Tibial artery (tissue), 4 donors: ENCODE measurements around the gene HIBADH.

Source experiments
- DNase-seq, 2 donors: peaks; one replicate each; pipeline ENCODE4 v3.0.0-alpha.2; 2019
- H3K27ac ChIP-seq, 2 donors: fragments of 200-600 bp; sonication (generic) in 1 of 2; 1 replicate in 1 of 2; 2 replicates in 1 of 2; pipeline ENCODE4 v1.5.1; 2018 to 2019; ENCODE audit warnings: mild to moderate bottlenecking in 1 of 2
- H3K27me3 ChIP-seq, 2 donors: fragments of 200-600 bp; sonication (generic) in 1 of 2; one replicate each; pipeline versions ENCODE4 v1.5.1 to v1.6.0; 2016 to 2019
- H3K36me3 ChIP-seq, 3 donors: fragments of 200-600 bp; sonication (generic) in 2 of 3; one replicate each; pipeline ENCODE4 v1.5.1; 2016 to 2019; ENCODE audit warnings: mild to moderate bottlenecking in 2 of 3
- H3K4me1 ChIP-seq, 4 donors: fragments of 200-600 bp; sonication (generic) in 2 of 4; 1 replicate in 3 of 4; 2 replicates in 1 of 4; pipeline ENCODE4 v1.5.1; 2016 to 2019
- H3K4me3 ChIP-seq, 2 donors: fragments of 200-600 bp; sonication (generic) in 1 of 2; 1 replicate in 1 of 2; 2 replicates in 1 of 2; pipeline ENCODE4 v1.5.1; 2018 to 2019; ENCODE audit warnings: mild to moderate bottlenecking in 2 of 2
- H3K9me3 ChIP-seq, 3 donors: fragments of 200-600 bp; sonication (generic) in 1 of 3; one replicate each; pipeline ENCODE4 v1.5.1; 2016 to 2019
- CTCF ChIP-seq, 2 experiments: fragments of 200-600 bp in 1 of 2; fragments of 450-650 bp in 1 of 2; IDR thresholded peaks; one replicate each; pipeline ENCODE4 v1.5.1; 2017 to 2019; ENCODE audit warnings: antibody characterized with exemption in 2 of 2, mild to moderate bottlenecking in 1 of 2, moderate library complexity in 1 of 2
- intact Hi-C: fragments of 100-400 bp; cut with DNase I; formaldehyde crosslinking; loops from one replicate; pipeline ENCODE4 v1.15.0; 2023; ENCODE audit warnings: low total_unique reads

The HIBADH gene

GRCh38 chr7:27611059-27611458 lies 51.6 kb downstream of the HIBADH start:
- no peak for TF ChIP-seq CTCF (IDR thresholded peaks at IDR 0.05)
- no peaks in the 10 kb centered on the region for H3K4me1 ChIP-seq
- no peaks in the 10 kb centered on the region for H3K27me3 ChIP-seq
- no peak overlapping the region for H3K27ac ChIP-seq
- peaks cover 0 to 6% (median 3%) of the 10 kb centered on the region in 3 donors for H3K36me3 ChIP-seq
- no peak for DNase-seq
- H3K4me3 ChIP-seq, result no peak overlapping the region
- H3K9me3 ChIP-seq, result no peaks in the 10 kb centered on the region
- intact Hi-C loops, result no loop called here

- H3K4me1 ChIP-seq, result no peaks in the 10 kb centered on the region
- H3K9me3 ChIP-seq, result no peaks in the 10 kb centered on the region
- no peaks in the 10 kb centered on the region for H3K27me3 ChIP-seq
- no peak for DNase-seq
- no peak for TF ChIP-seq CTCF (IDR thresholded peaks at IDR 0.05)
- H3K36me3 ChIP-seq, result no peaks in the 10 kb centered on the region
- intact Hi-C loops, result no loop called here
- H3K27ac ChIP-seq, result no peak overlapping the region
- no peak overlapping the region for H3K4me3 ChIP-seq
Observed at GRCh38 chr7:27608776-27609495, 53.7 kb downstream of the HIBADH start.

GRCh38 chr7:27607210-27607606 lies 55.5 kb downstream of the HIBADH start:
- no peak for DNase-seq
- TF ChIP-seq CTCF (IDR thresholded peaks at IDR 0.05), result no peak
- intact Hi-C loops, result no loop called here
- H3K4me3 ChIP-seq, result no peak overlapping the region
- H3K27me3 ChIP-seq, result no peaks in the 10 kb centered on the region
- H3K4me1 ChIP-seq, result no peaks in the 10 kb centered on the region
- H3K27ac ChIP-seq, result no peak overlapping the region
- no peaks in the 10 kb centered on the region for H3K9me3 ChIP-seq
- no peaks in the 10 kb centered on the region for H3K36me3 ChIP-seq

- TF ChIP-seq CTCF (IDR thresholded peaks at IDR 0.05), result no peak
- H3K4me3 ChIP-seq, result no peak overlapping the region
- no peaks in the 10 kb centered on the region for H3K9me3 ChIP-seq
- intact Hi-C loops, result no loop called here
- no peaks in the 10 kb centered on the region for H3K27me3 ChIP-seq
- H3K36me3 ChIP-seq, result no peaks in the 10 kb centered on the region
- H3K4me1 ChIP-seq, result no peaks in the 10 kb centered on the region
- DNase-seq, result no peak
- no peak overlapping the region for H3K27ac ChIP-seq
Observed at GRCh38 chr7:27606270-27607209, 56.1 kb downstream of the HIBADH start.

- no peaks in the 10 kb centered on the region for H3K9me3 ChIP-seq
- intact Hi-C loops, result no loop called here
- H3K27ac ChIP-seq, result no peak overlapping the region
- peak in 1 of 2 experiments; percentile 17 for TF ChIP-seq CTCF (IDR thresholded peaks at IDR 0.05)
- H3K4me3 ChIP-seq, result no peak overlapping the region
- no peaks in the 10 kb centered on the region for H3K36me3 ChIP-seq
- no peaks in the 10 kb centered on the region for H3K27me3 ChIP-seq
- DNase-seq, result no peak
- no peaks in the 10 kb centered on the region for H3K4me1 ChIP-seq
Observed at GRCh38 chr7:27605689-27606269, 56.9 kb downstream of the HIBADH start.
